Tibial artery (tissue), 4 donors: ENCODE measurements around the gene BRCA2.
A peak's percentile ranks its signal among the peaks of the same experiment; 100 is the strongest.

Experiments used
- DNase-seq, 2 donors: peaks; one replicate each; pipeline ENCODE4 v3.0.0-alpha.2; 2019
- H3K27ac ChIP-seq, 2 donors: fragments of 200-600 bp; sonication (generic) in 1 of 2; 1 replicate in 1 of 2; 2 replicates in 1 of 2; pipeline ENCODE4 v1.5.1; 2018 to 2019; ENCODE audit warnings: mild to moderate bottlenecking in 1 of 2
- H3K27me3 ChIP-seq, 2 donors: fragments of 200-600 bp; sonication (generic) in 1 of 2; one replicate each; pipeline versions ENCODE4 v1.5.1 to v1.6.0; 2016 to 2019
- H3K36me3 ChIP-seq, 3 donors: fragments of 200-600 bp; sonication (generic) in 2 of 3; one replicate each; pipeline ENCODE4 v1.5.1; 2016 to 2019; ENCODE audit warnings: mild to moderate bottlenecking in 2 of 3
- H3K4me1 ChIP-seq, 4 donors: fragments of 200-600 bp; sonication (generic) in 2 of 4; 1 replicate in 3 of 4; 2 replicates in 1 of 4; pipeline ENCODE4 v1.5.1; 2016 to 2019
- H3K4me3 ChIP-seq, 2 donors: fragments of 200-600 bp; sonication (generic) in 1 of 2; 1 replicate in 1 of 2; 2 replicates in 1 of 2; pipeline ENCODE4 v1.5.1; 2018 to 2019; ENCODE audit warnings: mild to moderate bottlenecking in 2 of 2
- H3K9me3 ChIP-seq, 3 donors: fragments of 200-600 bp; sonication (generic) in 1 of 3; one replicate each; pipeline ENCODE4 v1.5.1; 2016 to 2019
- CTCF ChIP-seq, 2 experiments: fragments of 200-600 bp in 1 of 2; fragments of 450-650 bp in 1 of 2; IDR thresholded peaks; one replicate each; pipeline ENCODE4 v1.5.1; 2017 to 2019; ENCODE audit warnings: antibody characterized with exemption in 2 of 2, mild to moderate bottlenecking in 1 of 2, moderate library complexity in 1 of 2
- intact Hi-C: fragments of 100-400 bp; cut with DNase I; formaldehyde crosslinking; loops from one replicate; pipeline ENCODE4 v1.15.0; 2023; ENCODE audit warnings: low total_unique reads

Gene BRCA2

GRCh38 chr13:32314271-32315237 is 754 bp upstream of the BRCA2 start:
- no peaks in the 10 kb centered on the region for H3K9me3 ChIP-seq
- DNase-seq: peak; percentile 50 to 71
- no peaks in the 10 kb centered on the region for H3K27me3 ChIP-seq
- H3K4me1 ChIP-seq: peaks cover 0 to 13% (median 11%) of the 10 kb centered on the region in 4 donors
- H3K36me3 ChIP-seq: no peaks in the 10 kb centered on the region
- peak overlapping the region; percentile 95 to 98 for H3K27ac ChIP-seq
- peak overlapping the region; percentile 74 to 89 for H3K4me3 ChIP-seq
- TF ChIP-seq CTCF (IDR thresholded peaks at IDR 0.05): no peak
- intact Hi-C loops: loop anchor here (2.0 to 10.0 kb wide), 2 partner anchors 302 to 470 kb away; no protein-coding TSS in a partner anchor

GRCh38 chr13:32316028-32316339 is 676 bp downstream of the BRCA2 start:
- peaks cover 0 to 13% (median 3%) of the 10 kb centered on the region in 4 donors for H3K4me1 ChIP-seq
- DNase-seq: no peak
- peak overlapping the region; percentile 74 to 89 for H3K4me3 ChIP-seq
- peak overlapping the region; percentile 95 to 98 for H3K27ac ChIP-seq
- no peaks in the 10 kb centered on the region for H3K9me3 ChIP-seq
- intact Hi-C loops: loop anchor here (10.0 kb wide), 1 partner anchor 471 kb away; no protein-coding TSS in a partner anchor
- no peaks in the 10 kb centered on the region for H3K27me3 ChIP-seq
- no peaks in the 10 kb centered on the region for H3K36me3 ChIP-seq
- no peak for TF ChIP-seq CTCF (IDR thresholded peaks at IDR 0.05)

- Histone ChIP-seq H3K27ac (peak overlapping the region in 1 of 2 donors; percentile 95), H3K36me3 (no peaks in the 10 kb centered on the region), H3K4me3 (peak overlapping the region; percentile 74 to 89), H3K4me1 (peaks cover 0 to 13% (median 3%) of the 10 kb centered on the region in 4 donors), H3K9me3 (no peaks in the 10 kb centered on the region), H3K27me3 (no peaks in the 10 kb centered on the region)
- TF ChIP-seq CTCF (IDR thresholded peaks at IDR 0.05): no peak
- DNase-seq: no peak
- intact Hi-C loops: loop anchor here (10.0 kb wide), 1 partner anchor 472 kb away; no protein-coding TSS in a partner anchor
Measured at GRCh38 chr13:32316501-32316900, 1.2 kb downstream of the BRCA2 start.

- Histone ChIP-seq H3K36me3 (no peaks in the 10 kb centered on the region), H3K27me3 (no peaks in the 10 kb centered on the region), H3K9me3 (no peaks in the 10 kb centered on the region), H3K4me1 (peaks cover 0 to 13% (median 3%) of the 10 kb centered on the region in 4 donors), H3K27ac (no peak overlapping the region), H3K4me3 (no peak overlapping the region)
- intact Hi-C loops: loop anchor here (10.0 kb wide), 1 partner anchor 473 kb away; no protein-coding TSS in a partner anchor
- no peak for TF ChIP-seq CTCF (IDR thresholded peaks at IDR 0.05)
- DNase-seq: no peak
Measured at GRCh38 chr13:32317716-32318465, 2.6 kb downstream of the BRCA2 start.

GRCh38 chr13:32320528-32320927 is 5.2 kb downstream of the BRCA2 start:
- Histone ChIP-seq H3K27ac (no peak overlapping the region), H3K27me3 (no peaks in the 10 kb centered on the region), H3K4me3 (no peak overlapping the region), H3K9me3 (no peaks in the 10 kb centered on the region), H3K4me1 (peaks cover 0 to 12% (median 5%) of the 10 kb centered on the region in 4 donors), H3K36me3 (no peaks in the 10 kb centered on the region)
- intact Hi-C loops: no loop called here
- TF ChIP-seq CTCF (IDR thresholded peaks at IDR 0.05): no peak
- no peak for DNase-seq
